ENCODE measurements around the gene DGCR2. TPM values are rescaled to one million over a fixed set of nuclear protein-coding genes. Genes with fewer than 3 reads are reported as not detected.

DGCR2 gene
- total and polyA plus RNA-seq, 2 of the 8 experiments (the other 6 are each of a cell fraction or from before 2014, with no cell fraction given), result 42.3 to 62.2 TPM

- Histone ChIP-seq H3K23ac (ENCODE audit: insufficient read length) (no peak overlapping the region), H3K27me3 (replicated peaks in 1 of 4; ENCODE audit: control insufficient read depth in 3 of 4, extremely low read depth in 1 of 4, insufficient read depth in 3 of 4, low read length in 3 of 4) (0 out of 7 replicates have a peak, but pooled peaks cover 0 to 2% (median under 1%) of the 10 kb centered on the region in 4 experiments), H3K4me2 (ENCODE audit: insufficient read depth in 1 of 2, low read depth in 2 of 2, low read length in 2 of 2) (no peak overlapping the region), H2AFZ (ENCODE audit: low read length) (no peak overlapping the region), H3K9me3 (ENCODE audit: insufficient read depth in 2 of 2, low read depth in 1 of 2, low read length in 1 of 2) (no peaks in the 10 kb centered on the region), H4K8ac (ENCODE audit: extremely low read depth, insufficient read depth, low read length) (peak overlapping the region; percentile 29; the same call in 1 of the 2 replicates), H4K5ac (ENCODE audit: insufficient read length, low read depth, low read length) (no peak overlapping the region), H3K14ac (ENCODE audit: insufficient read length) (no peak overlapping the region), H3K18ac (ENCODE audit: extremely low read depth, low read length) (no peak overlapping the region), H3K9ac (replicated peaks in 1 of 4; ENCODE audit: extremely low read depth in 1 of 4, low read depth in 3 of 4, low read length in 3 of 4) (no peak overlapping the region; a peak in 1 of 7 replicates), H2BK12ac (ENCODE audit: low read depth, low read length) (no peak overlapping the region), H3K4ac (replicated peaks; ENCODE audit: insufficient read length, low read depth, low read length) (no peak overlapping the region), H3K56ac (replicated peaks; ENCODE audit: insufficient read length, low read depth, low read length) (no peak overlapping the region), H3K79me1 (ENCODE audit: low read depth, low read length) (no peaks in the 10 kb centered on the region), H3K4me3 (ENCODE audit: extremely low read depth in 1 of 4, insufficient read depth in 2 of 4, low read depth in 3 of 4, low read length in 4 of 4) (no peak overlapping the region), H3K4me1 (replicated peaks in 1 of 4; ENCODE audit: control insufficient read depth in 3 of 4, insufficient read depth in 4 of 4, low read length in 3 of 4) (no peaks in the 10 kb centered on the region), H2BK15ac (ENCODE audit: low read length) (no peak overlapping the region), H3K23me2 (ENCODE audit: low read depth, low read length) (no peaks in the 10 kb centered on the region), H2AK5ac (ENCODE audit: low read depth, low read length) (no peak overlapping the region), H4K20me1 (replicated peaks in 1 of 2; ENCODE audit: control insufficient read depth in 1 of 2, insufficient read depth in 2 of 2, low read length in 2 of 2) (peaks cover 3 to 4% of the 10 kb centered on the region in 2 experiments), H3K79me2 (ENCODE audit: control insufficient read depth in 1 of 2, insufficient read depth in 2 of 2, low read length in 2 of 2) (no peaks in the 10 kb centered on the region), H3K27ac (ENCODE audit: low read depth, low read length) (no peak overlapping the region), H2BK5ac (ENCODE audit: low read depth, low read length) (peak overlapping the region; percentile 2; the same call in 1 of the 2 replicates), H3K36me3 (ENCODE audit: control insufficient read depth in 2 of 4, insufficient read depth in 4 of 4, low read length in 3 of 4) (peaks cover 2 to 19% (median 5%) of the 10 kb centered on the region in 4 experiments; a peak in 5 of 8 replicates), H2BK120ac (replicated peaks; ENCODE audit: low read depth, low read length) (no peak overlapping the region), H4K91ac (replicated peaks; ENCODE audit: insufficient read length, low read length) (no peak overlapping the region), H2BK20ac (ENCODE audit: low read length) (no peak overlapping the region)
- ChIA-PET POLR2A (ENCODE audit: partially characterized antibody) (interaction anchor here (3.6 to 5.3 kb wide), 2 partner anchors 9 to 12 kb away, joined by 15 to 24 read pairs; partner anchors contain the start of genes DGCR2 and ESS2), CTCF (ENCODE audit: partially characterized antibody) (interaction anchor here (1.5 to 2.1 kb wide), 3 partner anchors 10 to 16 kb away, joined by 3 to 7 read pairs (median 4); partner anchors contain the start of gene DGCR2)
- WGBS, 2 experiments (ENCODE audit: extremely low coverage in 1 of 2, insufficient coverage in 1 of 2, insufficient read length in 1 of 2, insufficient replicate concordance in 2 of 2, low coverage in 1 of 2, low lambda C conversion rate in 2 of 2, missing lambda C conversion rate in 1 of 2), result 94% methylated on average over 19 of the region's 19 CpGs; no CpG with 5 or more reads in 1 of the 2 experiments
- TF ChIP-seq NRF1 (IDR thresholded peaks at IDR 0.05; ENCODE audit: low read depth, low read length) (no peak), TBP (IDR thresholded peaks at IDR 0.05; ENCODE audit: low read depth, low read length) (no peak), KDM1A (IDR thresholded peaks at IDR 0.05; ENCODE audit: borderline replicate concordance, low read length) (no peak), CBX5 (IDR thresholded peaks at IDR 0.05; ENCODE audit: low read depth, low read length) (no peak), USF2 (IDR thresholded peaks at IDR 0.05; ENCODE audit: low read length) (no peak), CHD1 (IDR thresholded peaks at IDR 0.05; ENCODE audit: low read depth, low read length) (no peak), YY1 (IDR thresholded peaks at IDR 0.05; ENCODE audit: low read depth, low read length) (no peak)
- no peak for FAIRE-seq
- DNase-seq (ENCODE audit: low read depth in 1 of 2, low spot score in 2 of 2), result no peak
These were observed 9.4 kb upstream of the DGCR2 start for GRCh38 chr22:19131685-19132015.

Data from H1 (cell line).